WTC11 (cell line): ENCODE results near the gene EPS8L1. TPM values are rescaled to one million over a fixed set of nuclear protein-coding genes. Genes with fewer than 3 reads are reported as not detected.
A peak's percentile ranks its signal among the peaks of the same experiment; 100 is the strongest.

Experiments
- ATAC-seq: fragments of 200-7000 bp; cut with Tn5 transposase; 2 replicates; pipeline ENCODE4 v1.10.0; 2021; ENCODE audit warnings: mild to moderate bottlenecking, moderate library complexity
- CTCF ChIA-PET: fragments of 300-600 bp; sonication (Branson Sonifier 250); formaldehyde crosslinking; loops from one replicate; lab custom pipeline; 2021; ENCODE audit warnings: antibody characterized with exemption; lab: Charles Lee
- POLR2A ChIA-PET: fragments of 350-600 bp; sonication (Branson Sonifier 250); formaldehyde crosslinking; loops from one replicate; lab custom pipeline; 2021; ENCODE audit warnings: antibody characterized with exemption; lab: Charles Lee
- DNase-seq: peaks from one replicate; pipeline ENCODE4 v3.0.0; 2021; ENCODE audit warnings: low spot score
- H3K27ac Mint-ChIP-seq: 2 replicates; pipeline ENCODE4 v1.8.0; 2021; ENCODE audit warnings: mixed read lengths
- H3K27me3 Mint-ChIP-seq: 2 replicates; pipeline ENCODE4 v1.8.0; 2021; ENCODE audit warnings: low read depth, mild to moderate bottlenecking, moderate library complexity, mixed read lengths
- H3K36me3 Mint-ChIP-seq: 2 replicates; pipeline ENCODE4 v1.8.0; 2021; ENCODE audit warnings: mixed read lengths
- H3K4me1 Mint-ChIP-seq: 2 replicates; pipeline ENCODE4 v1.8.0; 2022; ENCODE audit warnings: mixed read lengths
- H3K4me3 Mint-ChIP-seq: 2 replicates; pipeline ENCODE4 v1.8.0; 2021; ENCODE audit warnings: mild to moderate bottlenecking, moderate library complexity, mixed read lengths
- H3K9me3 Mint-ChIP-seq: 2 replicates; pipeline ENCODE4 v1.8.0; 2021; ENCODE audit warnings: mixed read lengths
- ARID4B ChIP-seq: sonication (generic); formaldehyde crosslinking; IDR thresholded peaks from 2 replicates; pipeline ENCODE4 v1.8.0; 2023; ENCODE audit warnings: missing genetic modification reagents, mild to moderate bottlenecking, borderline replicate concordance
- CREB1 ChIP-seq: sonication (generic); formaldehyde crosslinking; IDR thresholded peaks from 2 replicates; pipeline ENCODE4 v1.8.0; 2023; ENCODE audit warnings: mild to moderate bottlenecking, missing genetic modification reagents
- ETV6 ChIP-seq: sonication (generic); formaldehyde crosslinking; IDR thresholded peaks from 2 replicates; pipeline ENCODE4 v1.8.1; 2022; ENCODE audit warnings: mild to moderate bottlenecking, missing genetic modification reagents
- FOXK1 ChIP-seq: sonication (generic); formaldehyde crosslinking; IDR thresholded peaks from 2 replicates; pipeline ENCODE4 v1.8.0; 2022; ENCODE audit warnings: mild to moderate bottlenecking, moderate library complexity, missing genetic modification reagents
- FOXP4 ChIP-seq: sonication (generic); formaldehyde crosslinking; IDR thresholded peaks from 2 replicates; pipeline ENCODE4 v1.8.0; 2022; ENCODE audit warnings: mild to moderate bottlenecking, missing genetic modification reagents
- MAX ChIP-seq: sonication (generic); formaldehyde crosslinking; IDR thresholded peaks from 2 replicates; pipeline ENCODE4 v1.8.0; 2022; ENCODE audit warnings: mild to moderate bottlenecking, missing genetic modification reagents
- NR1H2 ChIP-seq: sonication (generic); formaldehyde crosslinking; IDR thresholded peaks from 2 replicates; pipeline ENCODE4 v1.9.0; 2021; ENCODE audit warnings: mild to moderate bottlenecking, moderate library complexity, missing genetic modification reagents
- SP1 ChIP-seq: sonication (generic); formaldehyde crosslinking; conservative IDR thresholded peaks from 2 replicates; pipeline ENCODE4 v1.8.1; 2022; ENCODE audit warnings: missing genetic modification reagents
- TCF7 ChIP-seq: sonication (generic); formaldehyde crosslinking; IDR thresholded peaks from 2 replicates; pipeline ENCODE4 v1.8.0; 2022; ENCODE audit warnings: mild to moderate bottlenecking, low read depth, missing genetic modification reagents, moderate library complexity
- USF2 ChIP-seq: sonication (generic); formaldehyde crosslinking; IDR thresholded peaks from 2 replicates; pipeline ENCODE4 v1.8.1; 2023; ENCODE audit warnings: mild to moderate bottlenecking, missing genetic modification reagents, moderate library complexity
- ZBTB43 ChIP-seq: sonication (generic); formaldehyde crosslinking; IDR thresholded peaks from 2 replicates; pipeline ENCODE4 v1.8.1; 2023; ENCODE audit warnings: mild to moderate bottlenecking, missing genetic modification reagents
- ZNF121 ChIP-seq: sonication (generic); formaldehyde crosslinking; IDR thresholded peaks from 2 replicates; pipeline ENCODE4 v1.8.0; 2023; ENCODE audit warnings: missing genetic modification reagents
- total RNA-seq: library from RNA; stranded (reverse); gene quantifications from 3 replicates; pipeline ENCODE4 v1.2.3, GENCODE V29; 2021

EPS8L1 gene
- total RNA-seq, 1 experiment from 2014 or later = 38.9 TPM

GRCh38 chr19:55080121-55080967, 4.7 kb downstream of the EPS8L1 start:
- ATAC-seq (peak; percentile 67), DNase-seq (peak; percentile 92)
- Mint-ChIP-seq H3K36me3 (0 out of 2 replicates have a peak, but pooled peaks cover 3% of the 10 kb centered on the region), H3K9me3 (no peaks in the 10 kb centered on the region), H3K4me1 (peaks cover 45% of the 10 kb centered on the region), H3K4me3 (peak overlapping the region; percentile 96), H3K27ac (peak overlapping the region; percentile 98), H3K27me3 (peaks cover 73% of the 10 kb centered on the region)
- CTCF ChIA-PET = interaction anchor here (0.5 to 1.7 kb wide), 15 partner anchors 9 to 552 kb away, joined by 3 to 14 read pairs (median 4); partner anchors contain the start of gene DNAAF3
- TF ChIP-seq CREB1 (peak; percentile 50; the same call in 1 of the 2 replicates), ARID4B (CRISPR knock-in tag) (0 out of 2 replicates have a peak, but pooled peaks have one; percentile 21), ZNF121 (CRISPR knock-in tag) (0 out of 2 replicates have a peak, but pooled peaks have one; percentile 28), MAX (CRISPR knock-in tag) (peak; percentile 12; the same call in 1 of the 2 replicates), FOXP4 (0 out of 2 replicates have a peak, but pooled peaks have one; percentile 61), USF2 (CRISPR knock-in tag) (no peak), ETV6 (CRISPR knock-in tag) (0 out of 2 replicates have a peak, but pooled peaks have one; percentile 51), ZBTB43 (0 out of 2 replicates have a peak, but pooled peaks have one; percentile 58), FOXK1 (CRISPR knock-in tag) (no peak; the same call in 1 of the 2 replicates), SP1 (CRISPR knock-in tag) (peak; percentile 73), TCF7 (CRISPR knock-in tag) (no peak), NR1H2 (CRISPR knock-in tag) (no peak)
- POLR2A ChIA-PET = interaction anchor here (0.6 to 1.2 kb wide), 4 partner anchors 12 to 199 kb away, joined by 3 read pairs; partner anchors contain the start of gene RDH13
